Neural cell (in vitro differentiated cells): ENCODE results near the gene CAPNS2. TPM values are rescaled to one million over a fixed set of nuclear protein-coding genes. Genes with fewer than 3 reads are reported as not detected.

Experiments
- H2AFZ ChIP-seq: fragments of 200-600, 300-800 bp; sonication (generic), shearing (Covaris generic); 2 replicates; pipeline ENCODE4 v1.6.0; 2014; ENCODE audit warnings: low read depth, mild to moderate bottlenecking, antibody characterized with exemption, low read length, moderate library complexity
- H3F3A ChIP-seq: fragments of 200-600 bp; shearing (Covaris generic); 2 replicates; pipeline ENCODE4 v1.6.1; 2016; ENCODE audit warnings: mild to moderate bottlenecking, moderate library complexity, mixed read lengths, antibody characterized with exemption, low read length; ENCODE audit not compliant: insufficient read depth, poor library complexity, severe bottlenecking
- H3K27ac ChIP-seq: fragments of 200-600, 300-800 bp; sonication (generic), shearing (Covaris generic); 2 replicates; pipeline ENCODE4 v1.5.1; 2014; ENCODE audit warnings: mild to moderate bottlenecking, low read length, moderate library complexity
- H3K27me3 ChIP-seq: fragments of 300-800, 200-600 bp; sonication (generic), shearing (Covaris generic); 2 replicates; pipeline ENCODE4 v1.6.0; 2014; ENCODE audit warnings: mild to moderate bottlenecking, low read depth, low read length, moderate library complexity; ENCODE audit not compliant: insufficient read depth
- H3K36me3 ChIP-seq: fragments of 300-800, 200-600 bp; sonication (generic), shearing (Covaris generic); 2 replicates; pipeline ENCODE4 v1.5.1; 2014; ENCODE audit warnings: mild to moderate bottlenecking, antibody characterized with exemption, low read length, moderate library complexity; ENCODE audit not compliant: insufficient read depth
- H3K4me2 ChIP-seq: fragments of 300-800, 200-600 bp; sonication (generic), shearing (Covaris generic); 2 replicates; pipeline ENCODE4 v1.6.0; 2014; ENCODE audit warnings: mild to moderate bottlenecking, low read length
- H3K4me3 ChIP-seq: fragments of 300-800, 200-600 bp; sonication (generic), shearing (Covaris generic); 2 replicates; pipeline ENCODE4 v1.5.1; 2014; ENCODE audit warnings: mild to moderate bottlenecking, low read length, moderate library complexity
- H3K79me2 ChIP-seq: fragments of 200-600 bp; shearing (Covaris generic); replicated peaks from 2 replicates; pipeline ENCODE4 v1.6.0; 2014; ENCODE audit warnings: mild to moderate bottlenecking, low read length, moderate library complexity; ENCODE audit not compliant: insufficient read depth
- H3K9ac ChIP-seq: fragments of 300-800, 200-600 bp; sonication (generic), shearing (Covaris generic); 2 replicates; pipeline ENCODE4 v1.6.1; 2016; ENCODE audit warnings: mild to moderate bottlenecking, low read length, mixed read lengths
- H3K9me2 ChIP-seq: fragments of 200-600 bp; shearing (Covaris generic); 2 replicates; pipeline ENCODE4 v1.6.1; 2016; ENCODE audit warnings: mild to moderate bottlenecking, low read length, mixed read lengths; ENCODE audit not compliant: insufficient read depth
- H3K9me3 ChIP-seq: fragments of 200-600, 300-800 bp; sonication (generic), shearing (Covaris generic); 2 replicates; pipeline ENCODE4 v1.6.1; 2016; ENCODE audit warnings: mild to moderate bottlenecking, mixed run types, low read length, moderate library complexity, mixed read lengths
- H4K20me1 ChIP-seq: fragments of 200-600 bp; shearing (Covaris generic); 2 replicates; pipeline ENCODE4 v1.6.1; 2016; ENCODE audit warnings: mild to moderate bottlenecking, mixed run types; ENCODE audit not compliant: insufficient read depth
- EP300 ChIP-seq: fragments of 450-650 bp; conservative IDR thresholded peaks from 2 replicates; pipeline ENCODE4 v1.6.1; 2014; ENCODE audit warnings: antibody characterized with exemption, mild to moderate bottlenecking, moderate library complexity; ENCODE audit not compliant: poor library complexity, severe bottlenecking
- EZH2 ChIP-seq: fragments of 200-600, 300-800 bp; shearing (Covaris generic), sonication (generic); IDR thresholded peaks from 2 replicates; pipeline ENCODE4 v1.6.1; 2014; ENCODE audit warnings: antibody characterized with exemption, low read length, borderline replicate concordance, mild to moderate bottlenecking; ENCODE audit not compliant: insufficient read depth, poor library complexity, severe bottlenecking
- MXI1 ChIP-seq: fragments of 450-650 bp; conservative IDR thresholded peaks from 2 replicates; pipeline ENCODE4 v1.6.1; 2014; ENCODE audit warnings: antibody characterized with exemption, mild to moderate bottlenecking; ENCODE audit not compliant: poor library complexity, severe bottlenecking
- POLR2AphosphoS5 ChIP-seq: IDR thresholded peaks from 2 replicates; pipeline ENCODE4 v1.6.1; 2012
- RAD21 ChIP-seq: fragments of 450-650 bp; conservative IDR thresholded peaks from 2 replicates; pipeline ENCODE4 v1.6.1; 2014; ENCODE audit warnings: antibody characterized with exemption, mild to moderate bottlenecking, moderate library complexity
- SMC3 ChIP-seq: fragments of 450-650 bp; conservative IDR thresholded peaks from 2 replicates; pipeline ENCODE4 v1.6.1; 2014; ENCODE audit warnings: antibody characterized with exemption, mild to moderate bottlenecking, moderate library complexity; ENCODE audit not compliant: poor library complexity
- TAF1 ChIP-seq: IDR thresholded peaks from 2 replicates; pipeline ENCODE4 v1.6.1; 2012; ENCODE audit warnings: low read depth
- polyA minus RNA-seq: library from RNA; depleted of rRNA, polyadenylated mRNA; stranded (reverse); fragments of >200 nt; gene quantifications from 2 replicates; pipeline ENCODE4 v1.2.3, GENCODE V29; 2014
- polyA plus RNA-seq: library from polyadenylated mRNA; depleted of rRNA; stranded (reverse); fragments of >200 nt; gene quantifications from 2 replicates; pipeline ENCODE4 v1.2.3, GENCODE V29; 2014
- TF ChIP-seq, protein P1 (sequence below): IDR thresholded peaks from 2 replicates; pipeline ENCODE4 v1.6.1; 2012; ENCODE audit warnings: borderline replicate concordance
- TF ChIP-seq, protein P2 (sequence below): fragments of 450-650 bp; IDR thresholded peaks from 2 replicates; pipeline ENCODE4 v1.5.1; 2014; ENCODE audit warnings: antibody characterized with exemption, mild to moderate bottlenecking, moderate library complexity; ENCODE audit not compliant: poor library complexity, severe bottlenecking

CAPNS2 gene
- polyA plus RNA-seq (not detected in 2 replicates), polyA minus RNA-seq (not detected in 2 replicates)

DNA sequence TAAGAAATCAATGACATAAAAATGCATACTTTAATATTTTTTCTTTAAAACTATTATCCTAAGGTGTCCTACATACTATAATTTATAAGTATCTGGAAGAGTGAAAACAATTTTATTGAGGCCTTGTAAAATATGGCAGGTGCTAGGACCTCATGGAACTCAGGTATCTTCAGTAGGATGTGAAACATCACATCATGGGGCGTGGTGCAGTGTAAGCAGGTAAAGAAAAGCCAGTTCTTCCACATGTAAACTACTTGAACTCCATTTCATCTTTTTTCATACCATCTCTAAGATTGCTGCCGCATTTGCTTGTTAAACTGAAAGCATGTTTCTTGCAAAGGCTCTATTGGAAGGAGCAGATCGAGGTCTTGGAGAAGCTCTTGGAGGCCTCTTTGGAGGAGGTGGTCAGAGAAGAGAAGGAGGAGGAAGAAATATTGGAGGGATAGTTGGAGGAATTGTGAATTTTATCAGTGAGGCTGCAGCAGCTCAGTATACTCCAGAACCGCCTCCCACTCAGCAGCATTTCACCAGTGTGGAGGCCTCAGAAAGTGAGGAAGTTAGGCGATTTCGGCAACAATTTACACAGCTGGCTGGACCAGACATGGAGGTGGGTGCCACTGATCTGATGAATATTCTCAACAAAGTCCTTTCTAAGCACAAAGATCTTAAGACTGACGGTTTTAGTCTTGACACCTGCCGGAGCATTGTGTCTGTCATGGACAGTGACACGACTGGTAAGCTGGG, at the start of gene CAPNS2:
Gene CAPNS2, plus strand, starts transcription at position 253 of the 744 bp plus-strand sequence. Its CDS starts 73 bp downstream, at position 326.
- Histone ChIP-seq H3K27ac (no peak within 1 kb of the TSS), H3K9me3 (no peaks in the 10 kb centered on the region), H3K36me3 (no peaks in the 10 kb centered on the region), H3K9me2 (no peaks in the 10 kb centered on the region), H3F3A (no peaks in the 10 kb centered on the region), H3K9ac (no peak within 1 kb of the TSS), H3K27me3 (no peaks in the 10 kb centered on the region), H3K4me2 (no peak within 1 kb of the TSS), H3K4me3 (no peak within 1 kb of the TSS), H2AFZ (no peak within 1 kb of the TSS), H3K79me2 (no peaks in the 10 kb centered on the region), H4K20me1 (no peaks in the 10 kb centered on the region)
- TF ChIP-seq EZH2 = no peak
- TF ChIP-seq, protein P1, sequence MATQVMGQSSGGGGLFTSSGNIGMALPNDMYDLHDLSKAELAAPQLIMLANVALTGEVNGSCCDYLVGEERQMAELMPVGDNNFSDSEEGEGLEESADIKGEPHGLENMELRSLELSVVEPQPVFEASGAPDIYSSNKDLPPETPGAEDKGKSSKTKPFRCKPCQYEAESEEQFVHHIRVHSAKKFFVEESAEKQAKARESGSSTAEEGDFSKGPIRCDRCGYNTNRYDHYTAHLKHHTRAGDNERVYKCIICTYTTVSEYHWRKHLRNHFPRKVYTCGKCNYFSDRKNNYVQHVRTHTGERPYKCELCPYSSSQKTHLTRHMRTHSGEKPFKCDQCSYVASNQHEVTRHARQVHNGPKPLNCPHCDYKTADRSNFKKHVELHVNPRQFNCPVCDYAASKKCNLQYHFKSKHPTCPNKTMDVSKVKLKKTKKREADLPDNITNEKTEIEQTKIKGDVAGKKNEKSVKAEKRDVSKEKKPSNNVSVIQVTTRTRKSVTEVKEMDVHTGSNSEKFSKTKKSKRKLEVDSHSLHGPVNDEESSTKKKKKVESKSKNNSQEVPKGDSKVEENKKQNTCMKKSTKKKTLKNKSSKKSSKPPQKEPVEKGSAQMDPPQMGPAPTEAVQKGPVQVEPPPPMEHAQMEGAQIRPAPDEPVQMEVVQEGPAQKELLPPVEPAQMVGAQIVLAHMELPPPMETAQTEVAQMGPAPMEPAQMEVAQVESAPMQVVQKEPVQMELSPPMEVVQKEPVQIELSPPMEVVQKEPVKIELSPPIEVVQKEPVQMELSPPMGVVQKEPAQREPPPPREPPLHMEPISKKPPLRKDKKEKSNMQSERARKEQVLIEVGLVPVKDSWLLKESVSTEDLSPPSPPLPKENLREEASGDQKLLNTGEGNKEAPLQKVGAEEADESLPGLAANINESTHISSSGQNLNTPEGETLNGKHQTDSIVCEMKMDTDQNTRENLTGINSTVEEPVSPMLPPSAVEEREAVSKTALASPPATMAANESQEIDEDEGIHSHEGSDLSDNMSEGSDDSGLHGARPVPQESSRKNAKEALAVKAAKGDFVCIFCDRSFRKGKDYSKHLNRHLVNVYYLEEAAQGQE = no peak
- TF ChIP-seq, protein P2, sequence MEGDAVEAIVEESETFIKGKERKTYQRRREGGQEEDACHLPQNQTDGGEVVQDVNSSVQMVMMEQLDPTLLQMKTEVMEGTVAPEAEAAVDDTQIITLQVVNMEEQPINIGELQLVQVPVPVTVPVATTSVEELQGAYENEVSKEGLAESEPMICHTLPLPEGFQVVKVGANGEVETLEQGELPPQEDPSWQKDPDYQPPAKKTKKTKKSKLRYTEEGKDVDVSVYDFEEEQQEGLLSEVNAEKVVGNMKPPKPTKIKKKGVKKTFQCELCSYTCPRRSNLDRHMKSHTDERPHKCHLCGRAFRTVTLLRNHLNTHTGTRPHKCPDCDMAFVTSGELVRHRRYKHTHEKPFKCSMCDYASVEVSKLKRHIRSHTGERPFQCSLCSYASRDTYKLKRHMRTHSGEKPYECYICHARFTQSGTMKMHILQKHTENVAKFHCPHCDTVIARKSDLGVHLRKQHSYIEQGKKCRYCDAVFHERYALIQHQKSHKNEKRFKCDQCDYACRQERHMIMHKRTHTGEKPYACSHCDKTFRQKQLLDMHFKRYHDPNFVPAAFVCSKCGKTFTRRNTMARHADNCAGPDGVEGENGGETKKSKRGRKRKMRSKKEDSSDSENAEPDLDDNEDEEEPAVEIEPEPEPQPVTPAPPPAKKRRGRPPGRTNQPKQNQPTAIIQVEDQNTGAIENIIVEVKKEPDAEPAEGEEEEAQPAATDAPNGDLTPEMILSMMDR = no peak

DNA sequence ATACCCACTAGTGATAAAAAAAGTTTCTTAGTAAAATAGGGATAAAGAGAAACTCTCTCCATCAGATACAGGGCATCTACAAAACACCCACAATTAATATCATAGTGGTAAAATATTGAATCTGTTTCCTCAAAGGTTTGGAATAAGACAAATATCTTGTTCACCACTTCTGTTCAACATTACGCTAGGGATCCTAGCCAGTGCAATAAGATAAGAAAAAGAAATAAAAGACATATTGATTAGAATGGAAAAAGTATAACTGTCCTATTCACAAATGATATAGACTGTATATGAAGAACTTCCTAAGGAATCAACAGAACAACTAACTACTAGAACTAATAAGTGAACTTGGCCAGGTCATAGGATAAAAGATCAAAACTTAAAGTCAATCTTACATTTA, 44.7 kb upstream of the CAPNS2 start:
- H3F3A ChIP-seq = no peaks in the 10 kb centered on the region
- no peaks in the 10 kb centered on the region for H3K9me3 ChIP-seq
- H4K20me1 ChIP-seq = no peaks in the 10 kb centered on the region
- H2AFZ ChIP-seq = no peak overlapping the region
- H3K79me2 ChIP-seq = no peaks in the 10 kb centered on the region
- H3K36me3 ChIP-seq = no peaks in the 10 kb centered on the region
- H3K9me2 ChIP-seq = no peaks in the 10 kb centered on the region
- H3K27ac ChIP-seq = no peak overlapping the region
- H3K9ac ChIP-seq = no peak overlapping the region
- no peak overlapping the region for H3K4me3 ChIP-seq
- TF ChIP-seq, protein P1 = no peak
- TF ChIP-seq EP300 = no peak
- no peak for TF ChIP-seq POLR2AphosphoS5
- TF ChIP-seq, protein P2 = no peak
- TF ChIP-seq SMC3 = no peak
- TF ChIP-seq EZH2 = no peak
- TF ChIP-seq RAD21 = no peak
- no peak for TF ChIP-seq MXI1
- no peak for TF ChIP-seq TAF1
- H3K4me2 ChIP-seq = no peak overlapping the region
- no peaks in the 10 kb centered on the region for H3K27me3 ChIP-seq
